Measurements from ENCODE around the gene CUL1.

GRCh38 chr7:148772297-148773089, 73.8 kb downstream of the CUL1 start:
- TF ChIP-seq CTCF (IDR thresholded peaks at IDR 0.05), result no peak
- no peak for TF ChIP-seq ZFX (IDR thresholded peaks at IDR 0.05; ENCODE audit: borderline replicate concordance)
